HepG2 (cell line): Measurements from ENCODE around the gene TPRKB.
"Not testable (repeated sequence)": the region's sequence is repeated elsewhere in the genome, so short reads cannot be mapped to it uniquely, and the experiment has no call there.

Source experiments
- BCL3 ChIP-seq: sonication (generic); formaldehyde crosslinking; IDR thresholded peaks from 2 replicates; pipeline ENCODE4 v1.5.1; 2020; ENCODE audit warnings: mild to moderate bottlenecking, missing genetic modification reagents, moderate library complexity
- CTCF ChIP-seq: sonication (generic); formaldehyde crosslinking; IDR thresholded peaks from 2 replicates; pipeline ENCODE4 v1.5.0; 2020; ENCODE audit warnings: mild to moderate bottlenecking, missing genetic modification reagents, moderate library complexity
- E2F2 ChIP-seq: sonication (generic); formaldehyde crosslinking; IDR thresholded peaks from 2 replicates; pipeline ENCODE4 v1.4.0; 2020; ENCODE audit warnings: missing genetic modification reagents, borderline replicate concordance
- HOXD1 ChIP-seq: sonication (generic); formaldehyde crosslinking; IDR thresholded peaks from 2 replicates; pipeline ENCODE4 v1.5.0; 2020; ENCODE audit warnings: missing genetic modification reagents
- POLR2A ChIP-seq, 2 experiments: IDR thresholded peaks; 2 replicates each; pipeline ENCODE4 v1.6.1; 2011; ENCODE audit warnings: low read depth in 2 of 2, low read length in 2 of 2, mild to moderate bottlenecking in 1 of 2, moderate library complexity in 1 of 2; ENCODE audit not compliant: insufficient read depth in 1 of 2
- SMAD3 ChIP-seq: sonication (generic); formaldehyde crosslinking; IDR thresholded peaks from 2 replicates; pipeline ENCODE4 v1.4.0; 2020; ENCODE audit warnings: missing genetic modification reagents
- ZFP41 ChIP-seq: sonication (generic); formaldehyde crosslinking; IDR thresholded peaks from 2 replicates; pipeline ENCODE4 v1.4.0; 2020; ENCODE audit warnings: mild to moderate bottlenecking, missing genetic modification reagents, borderline replicate concordance
- ZNF331 ChIP-seq: sonication (generic); formaldehyde crosslinking; IDR thresholded peaks from 2 replicates; pipeline ENCODE4 v1.4.0; 2020; ENCODE audit warnings: missing genetic modification reagents

- TF ChIP-seq ZFP41 (CRISPR knock-in tag); SMAD3 (CRISPR knock-in tag); E2F2 (CRISPR knock-in tag); ZNF331 (CRISPR knock-in tag); BCL3 (CRISPR knock-in tag); HOXD1 (CRISPR knock-in tag); POLR2A (IDR thresholded peaks at IDR 0.05; ENCODE audit: insufficient read depth in 1 of 2, low read depth in 2 of 2, low read length in 2 of 2): not testable (repeated sequence)
- peak; percentile 66 for TF ChIP-seq CTCF
Measured at GRCh38 chr2:73679951-73680571, 57.1 kb downstream of the TPRKB start.
